Activated CD4-positive, CD25-positive, alpha-beta regulatory T cell treated with anti-CD3 and anti-CD28 coated beads, Interleukin-2, amount 50 U/mL, for 16 hours (primary cell): ENCODE data around the gene GLI3.
"Not testable (repeated sequence)": the region's sequence is repeated elsewhere in the genome, so short reads cannot be mapped to it uniquely, and the experiment has no call there.

ENCODE experiments used
- DNase-seq: peaks from one replicate; pipeline ENCODE4 v3.0.0-alpha.2; 2020; ENCODE audit warnings: low read depth, low spot score

GLI3 gene

GRCh38 chr7:42212541-42213090 lies 24.4 kb downstream of the GLI3 start:
- DNase-seq = no peak

DNA sequence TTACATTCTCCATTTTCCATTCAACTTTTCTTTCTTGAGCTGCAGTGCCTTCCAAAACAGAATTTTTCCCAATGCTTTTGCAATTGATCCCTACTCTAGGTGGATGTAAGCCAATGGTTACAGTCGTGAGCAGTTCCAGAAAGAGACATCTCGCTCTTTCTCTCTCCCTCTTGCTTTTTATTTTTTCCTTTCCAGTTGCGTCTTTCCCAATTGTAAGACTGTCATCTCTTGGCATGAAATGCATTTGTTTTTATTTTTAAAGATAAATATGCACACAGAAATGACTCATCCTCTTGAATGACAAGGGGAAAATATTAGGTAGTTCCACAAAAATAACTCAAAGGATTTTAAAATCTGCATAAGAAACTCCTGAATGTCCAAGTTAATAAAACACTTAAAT lies 25.1 kb downstream of the GLI3 start:
- no peak for DNase-seq

GRCh38 chr7:42210779-42211178 lies 26.2 kb downstream of the GLI3 start:
- DNase-seq = no peak

GRCh38 chr7:42210333-42210732 lies 26.7 kb downstream of the GLI3 start:
- no peak for DNase-seq

DNA sequence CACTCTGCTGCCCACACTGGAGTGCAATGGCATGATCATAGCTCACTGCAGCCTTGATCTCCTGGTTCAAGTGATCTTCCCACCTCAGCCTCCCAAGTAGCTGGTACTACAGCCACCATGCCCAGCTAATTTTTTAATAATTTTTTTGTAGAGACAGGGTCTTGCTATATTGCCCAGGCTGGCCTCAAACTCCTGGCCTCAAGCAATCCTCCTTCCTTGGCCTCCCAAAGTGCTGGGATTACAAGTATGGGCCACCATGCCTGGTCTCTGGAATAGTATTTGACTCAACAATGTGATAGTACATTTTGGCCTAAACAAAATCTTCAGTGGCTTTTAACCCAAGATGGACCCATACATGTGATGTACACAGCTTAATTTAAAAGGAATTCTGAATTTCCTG lies 27.9 kb downstream of the GLI3 start:
- not testable (repeated sequence) for DNase-seq

DNA sequence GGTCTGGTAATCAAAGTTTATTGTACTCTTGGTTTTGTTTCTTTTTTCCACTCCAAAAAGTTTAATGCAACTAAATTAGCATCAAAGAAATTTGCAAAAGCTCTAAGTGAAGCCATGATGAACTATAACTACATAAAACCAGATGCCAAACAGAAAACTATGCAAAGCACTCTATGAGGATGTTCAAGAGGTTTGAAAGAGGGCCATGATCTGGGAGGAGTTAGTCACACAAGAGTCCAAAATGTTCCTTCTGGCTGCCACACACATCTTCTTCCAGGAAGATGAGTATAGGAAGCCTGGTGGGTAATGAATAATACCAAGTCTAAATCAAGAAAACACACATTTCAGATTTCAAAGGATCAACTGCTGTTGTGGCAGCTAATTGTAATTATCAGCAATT lies 28.4 kb downstream of the GLI3 start:
- no peak for DNase-seq

GRCh38 chr7:42207420-42207819 lies 29.6 kb downstream of the GLI3 start:
- DNase-seq = no peak

GRCh38 chr7:42203336-42203735 lies 33.7 kb downstream of the GLI3 start:
- no peak for DNase-seq

- DNase-seq = no peak
Measured at GRCh38 chr7:42202601-42203000, 34.4 kb downstream of the GLI3 start.

DNA sequence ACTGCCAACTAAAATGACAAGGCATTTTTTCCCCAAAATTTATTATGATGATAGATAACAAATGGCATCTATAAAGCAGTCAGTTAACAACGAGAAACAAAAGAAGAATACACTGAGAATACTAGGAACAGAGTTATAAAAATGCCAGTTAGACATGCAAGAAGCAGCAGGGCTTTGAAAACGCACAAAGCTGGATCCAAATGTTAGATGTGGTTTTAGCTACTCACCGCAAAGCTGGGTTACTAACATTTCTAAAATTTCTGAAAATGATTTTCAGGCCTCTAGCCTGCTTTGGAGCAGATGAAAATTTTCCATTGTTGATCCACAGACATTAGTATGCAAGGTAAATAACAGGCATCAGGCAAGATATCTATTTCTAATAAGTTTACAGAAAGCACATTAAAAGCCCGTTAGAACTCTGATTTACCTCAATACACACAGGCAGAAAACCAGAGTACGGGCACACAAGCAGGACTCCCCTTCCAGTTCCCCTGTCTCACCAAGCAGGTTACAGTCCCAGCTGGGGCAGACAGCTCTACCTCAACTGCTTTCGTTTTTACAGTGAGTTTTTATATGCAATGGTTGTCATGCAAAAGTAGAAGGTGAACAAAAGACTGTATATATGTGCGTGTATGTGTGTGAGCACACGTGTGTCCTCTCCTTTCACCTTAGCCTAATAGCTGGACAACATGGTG lies 37.9 kb downstream of the GLI3 start:
- no peak for DNase-seq

DNA sequence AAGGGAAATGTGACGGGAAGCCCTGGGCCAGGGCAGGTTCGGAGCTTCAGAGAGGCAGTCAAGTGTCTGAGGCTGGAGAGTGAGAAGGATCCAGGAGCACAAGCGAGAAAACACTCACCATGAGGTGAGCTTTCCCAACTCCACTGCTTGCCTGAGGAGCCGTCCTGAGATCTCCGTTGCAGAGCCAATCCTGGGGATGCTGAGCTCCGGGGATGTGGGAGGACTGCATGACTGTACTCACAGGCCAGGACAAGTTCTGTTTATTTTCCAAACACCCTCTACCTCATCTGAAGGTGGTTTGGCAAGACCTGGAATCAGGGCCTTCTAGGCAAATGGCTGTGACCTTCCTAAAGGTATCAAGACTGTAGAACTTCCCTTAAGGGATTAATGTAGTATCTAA lies 38.7 kb downstream of the GLI3 start:
- no peak for DNase-seq

- DNase-seq = no peak
Measured at GRCh38 chr7:42197451-42197850, 39.6 kb downstream of the GLI3 start.

DNA sequence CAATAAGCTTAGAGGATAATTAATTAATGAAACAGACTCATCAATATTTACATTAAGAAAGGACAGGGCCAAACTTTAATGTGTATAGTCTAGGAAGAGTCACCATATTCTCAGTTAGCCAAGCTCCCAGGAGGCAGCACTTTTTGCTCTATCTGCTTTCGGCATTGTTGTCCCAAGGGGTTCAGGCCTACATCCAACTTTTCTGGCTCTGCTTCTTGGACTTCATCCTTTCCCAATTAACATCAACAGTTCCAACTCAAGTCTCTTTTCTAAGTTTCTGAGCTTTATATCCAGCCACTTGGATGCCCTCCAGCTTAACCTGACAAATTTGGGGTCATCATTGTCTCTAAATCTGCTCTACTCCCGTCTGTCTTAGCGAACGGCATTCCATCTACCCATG lies 42.8 kb downstream of the GLI3 start:
- DNase-seq = no peak

GRCh38 chr7:42193471-42194129 lies 43.4 kb downstream of the GLI3 start:
- DNase-seq = no peak

DNA sequence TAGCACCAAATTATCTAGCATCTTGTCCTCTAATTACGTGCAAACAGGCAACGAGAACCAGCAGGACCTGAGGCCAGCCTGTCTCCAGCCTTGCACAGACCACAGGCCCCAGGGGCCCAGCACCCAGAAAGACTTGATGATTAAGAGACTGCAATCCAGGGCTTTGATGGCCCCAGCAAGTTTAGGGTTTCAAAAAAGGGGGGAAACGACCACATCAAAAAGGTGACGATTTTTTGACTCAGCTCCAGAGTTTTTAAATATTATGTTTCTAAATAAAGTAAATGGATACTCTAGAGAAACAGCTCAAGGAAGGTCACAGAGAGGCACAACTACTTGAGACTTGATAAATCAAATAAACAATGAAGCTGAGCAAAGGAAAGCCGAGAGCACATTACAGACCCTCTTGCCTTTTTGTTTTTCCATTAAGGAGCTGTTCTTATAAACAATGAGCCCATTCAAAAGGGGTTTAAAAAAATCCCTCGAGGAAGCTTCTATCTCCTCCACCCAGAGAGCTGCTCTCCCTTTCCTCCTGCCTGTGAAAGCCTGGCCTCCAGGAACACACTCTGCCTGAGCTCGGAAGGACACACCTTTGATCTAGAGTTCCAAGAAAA lies 44.1 kb downstream of the GLI3 start:
- DNase-seq = no peak

GRCh38 chr7:42192066-42192465 lies 44.9 kb downstream of the GLI3 start:
- DNase-seq = no peak

- DNase-seq = no peak
Measured at GRCh38 chr7:42189535-42189934, 47.5 kb downstream of the GLI3 start.

DNA sequence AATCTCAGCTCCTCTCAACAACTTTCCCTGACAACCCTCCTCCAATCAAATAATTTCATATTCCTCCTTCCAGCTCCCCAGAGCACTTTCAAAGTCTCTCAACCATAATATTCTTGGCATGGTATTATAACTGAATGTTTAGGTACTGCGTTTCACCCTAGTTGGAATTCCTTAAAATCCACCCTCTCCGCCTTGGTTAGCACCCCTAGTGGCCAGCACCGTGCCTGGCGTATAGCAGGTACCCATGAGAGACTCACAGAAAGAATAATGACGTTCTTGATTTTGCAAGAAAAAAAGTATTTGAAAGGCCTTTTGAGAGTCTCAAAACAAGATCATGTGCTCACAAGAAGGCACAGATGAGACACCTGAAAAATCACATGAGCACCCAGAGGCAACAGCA lies 50.9 kb downstream of the GLI3 start:
- DNase-seq = no peak

DNA sequence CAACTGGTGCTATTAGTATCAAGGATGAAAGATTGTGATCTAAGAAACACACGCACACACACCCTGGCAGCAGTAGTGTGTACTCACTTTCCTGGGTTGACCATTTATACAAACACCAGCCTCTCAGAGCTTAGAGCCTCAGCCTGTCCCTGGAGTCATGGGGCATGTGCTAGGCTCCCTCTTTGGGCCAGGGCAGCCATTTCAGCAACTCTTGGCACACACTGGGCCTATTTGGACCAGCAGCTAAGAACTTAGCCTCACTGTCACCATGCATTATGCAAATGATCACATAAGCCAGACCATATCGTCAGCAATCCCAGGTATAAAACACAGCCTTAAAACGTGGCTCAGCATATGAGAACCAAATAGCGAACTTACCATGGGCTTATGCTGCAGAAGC lies 51.3 kb downstream of the GLI3 start:
- no peak for DNase-seq

DNA sequence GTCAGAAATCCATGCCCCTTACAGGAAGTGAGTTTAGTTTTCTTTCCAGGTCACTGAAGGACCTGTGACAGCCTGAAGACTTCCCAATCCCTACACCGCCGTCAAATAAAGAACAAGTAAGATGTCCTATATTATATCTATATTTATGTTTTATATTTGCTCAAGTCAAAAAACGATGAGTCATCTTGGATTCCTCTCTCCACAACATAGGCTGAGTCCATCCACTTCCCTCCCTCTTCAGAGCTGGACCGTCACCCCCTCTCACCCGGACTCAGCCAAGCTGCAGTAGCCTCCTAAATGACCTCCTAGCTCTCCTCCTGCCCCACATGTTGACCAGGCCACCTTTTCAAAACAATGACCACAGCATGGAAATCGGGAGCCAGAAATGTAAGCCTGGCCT lies 53.5 kb downstream of the GLI3 start:
- no peak for DNase-seq

- no peak for DNase-seq
Measured at GRCh38 chr7:42181566-42181965, 55.4 kb downstream of the GLI3 start.

GRCh38 chr7:42180806-42181205 lies 56.2 kb downstream of the GLI3 start:
- no peak for DNase-seq

DNA sequence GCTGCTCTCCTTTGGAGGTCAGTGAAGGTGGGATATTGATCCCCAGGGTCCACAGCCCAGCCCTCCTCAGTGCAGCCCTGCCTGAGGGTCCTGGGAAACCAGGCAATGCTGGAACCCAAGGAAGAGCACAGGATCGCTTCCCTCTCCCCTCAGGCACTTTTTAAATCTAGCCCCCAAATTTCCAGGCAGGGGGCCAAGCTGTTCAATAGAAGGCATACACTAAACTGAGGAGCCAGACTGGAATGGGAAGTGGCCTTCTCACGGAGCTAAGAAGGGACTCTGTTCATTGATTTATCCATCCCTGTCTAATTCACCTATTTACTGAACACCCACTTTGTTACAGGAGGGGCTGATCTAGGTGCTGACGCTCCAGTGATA lies 60.3 kb downstream of the GLI3 start:
- DNase-seq = no peak
